HCEC 1CT (cell line): ENCODE results near the gene TENM3.
A peak's percentile ranks its signal among the peaks of the same experiment; 100 is the strongest.
"Not testable (repeated sequence)": the region's sequence is repeated elsewhere in the genome, so short reads cannot be mapped to it uniquely, and the experiment has no call there.

ENCODE experiments used
- DNase-seq: peaks from one replicate; pipeline ENCODE4 v3.0.0-alpha.2; 2017

Gene TENM3

DNA sequence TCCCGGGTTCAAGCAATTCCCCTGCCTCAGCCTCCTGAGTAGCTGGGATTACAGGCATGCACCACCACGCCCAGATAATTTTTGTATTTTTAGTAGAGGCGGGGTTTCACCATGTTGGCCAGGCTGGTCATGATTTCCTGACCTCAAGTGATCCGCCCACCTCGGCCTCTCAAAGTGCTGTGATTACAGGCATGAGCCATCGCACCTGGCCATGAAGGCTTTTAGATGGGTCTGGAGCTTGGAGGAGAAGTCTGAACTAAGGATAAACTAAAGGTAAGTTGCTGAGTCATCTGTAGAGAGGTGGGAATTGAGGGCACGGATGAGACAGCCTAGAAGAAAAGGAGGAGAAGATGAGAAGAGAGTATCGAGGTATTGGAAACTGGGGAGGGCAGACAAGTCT lies at the start of gene TENM3:
TENM3 (plus strand) TSS at position 199 of the 400 bp plus-strand sequence. CDS start 80,619 bp downstream, outside the sequence.
- DNase-seq = not testable (repeated sequence)

DNA sequence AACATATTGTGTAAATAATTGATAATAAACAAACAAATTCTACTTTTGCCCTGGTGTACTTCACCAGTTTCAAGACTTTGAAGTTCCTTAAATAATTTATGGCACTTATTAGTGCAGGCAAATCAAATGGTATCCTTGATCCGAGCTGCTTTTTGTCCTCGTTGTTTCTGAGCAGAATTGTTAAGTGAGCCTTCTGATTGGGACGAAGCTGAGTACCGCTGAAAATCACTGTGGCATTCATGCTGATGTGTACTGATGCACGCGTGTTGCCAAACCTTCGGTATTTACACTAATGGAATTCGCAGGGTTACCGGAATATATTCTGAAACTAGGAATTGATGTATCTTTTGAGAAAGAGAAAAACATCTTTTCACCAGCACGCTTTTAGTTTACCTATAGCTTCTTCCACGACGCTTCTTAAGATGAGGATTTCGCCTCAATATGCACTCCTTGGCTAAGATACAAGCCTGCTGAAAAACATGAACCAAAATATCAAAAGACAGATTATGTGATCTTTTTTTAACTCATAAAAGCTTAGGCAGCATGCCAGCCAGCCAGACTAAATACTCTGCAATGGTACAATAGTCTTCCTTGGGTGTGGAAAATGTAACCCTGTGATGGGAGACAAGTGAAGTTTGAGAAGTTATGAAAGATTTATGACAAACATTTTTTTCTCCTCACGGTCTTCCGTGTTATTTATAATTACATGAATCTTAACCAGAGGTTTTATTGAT lies 48.9 kb upstream of the TENM3 start:
- no peak for DNase-seq

DNA sequence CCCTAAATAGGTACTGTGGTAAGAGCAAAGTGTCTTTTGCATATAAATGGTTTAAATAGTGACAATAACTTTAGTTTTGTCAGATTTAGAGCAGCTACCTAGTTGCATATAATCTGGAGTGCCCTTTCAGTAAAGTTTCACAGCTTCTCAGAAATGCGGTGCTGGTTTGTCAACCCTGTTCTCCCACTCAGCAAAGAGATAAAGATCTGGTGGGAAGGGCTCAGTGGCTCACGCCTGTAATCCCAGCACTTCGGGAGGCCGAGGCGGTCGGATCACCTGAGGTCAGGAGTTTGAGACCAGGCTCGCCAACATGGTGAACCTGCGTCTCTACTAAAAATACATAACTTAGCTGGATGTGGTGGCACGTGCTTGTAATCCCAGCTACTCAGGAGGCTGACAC lies 45.6 kb upstream of the TENM3 start:
- no peak for DNase-seq

DNA sequence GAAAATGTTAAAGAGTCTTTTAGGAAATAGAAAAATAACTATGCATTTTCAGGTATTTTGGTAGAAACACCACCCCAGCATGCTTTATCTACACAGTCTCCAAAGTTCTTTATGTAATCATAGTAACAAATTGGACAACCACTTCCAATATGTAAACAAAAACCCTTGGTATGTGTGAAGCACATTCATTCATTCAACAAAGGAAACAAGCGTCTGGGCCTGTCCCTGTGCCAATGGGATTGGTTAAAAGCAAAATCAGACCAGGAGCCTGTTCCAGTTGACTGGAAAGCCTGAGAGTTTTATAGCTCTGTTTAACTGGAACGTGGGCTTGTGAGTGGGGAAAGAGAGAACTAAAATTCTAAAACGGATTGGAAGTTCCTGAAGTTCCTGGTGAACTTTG lies 41.3 kb upstream of the TENM3 start:
- DNase-seq = no peak

DNA sequence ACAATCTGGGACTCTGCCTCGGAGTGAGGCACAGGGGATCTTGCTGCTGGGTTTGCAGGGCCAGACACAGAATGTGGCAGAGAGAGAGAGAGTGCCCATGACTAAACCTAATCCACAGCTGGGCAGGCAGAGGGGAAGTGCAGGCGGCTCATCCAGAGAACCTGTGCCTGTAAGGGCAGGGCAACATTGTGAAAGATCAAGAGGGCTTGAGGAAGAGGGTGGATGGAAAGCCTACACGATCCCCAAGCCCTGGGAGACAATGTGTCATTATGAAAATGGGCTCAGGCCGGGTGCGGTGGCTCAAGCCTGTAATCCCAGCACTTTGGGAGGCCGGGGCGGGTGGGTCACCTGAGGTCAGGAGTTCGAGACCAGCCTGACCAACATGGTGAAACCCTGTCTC lies 40.6 kb upstream of the TENM3 start:
- DNase-seq = no peak

DNA sequence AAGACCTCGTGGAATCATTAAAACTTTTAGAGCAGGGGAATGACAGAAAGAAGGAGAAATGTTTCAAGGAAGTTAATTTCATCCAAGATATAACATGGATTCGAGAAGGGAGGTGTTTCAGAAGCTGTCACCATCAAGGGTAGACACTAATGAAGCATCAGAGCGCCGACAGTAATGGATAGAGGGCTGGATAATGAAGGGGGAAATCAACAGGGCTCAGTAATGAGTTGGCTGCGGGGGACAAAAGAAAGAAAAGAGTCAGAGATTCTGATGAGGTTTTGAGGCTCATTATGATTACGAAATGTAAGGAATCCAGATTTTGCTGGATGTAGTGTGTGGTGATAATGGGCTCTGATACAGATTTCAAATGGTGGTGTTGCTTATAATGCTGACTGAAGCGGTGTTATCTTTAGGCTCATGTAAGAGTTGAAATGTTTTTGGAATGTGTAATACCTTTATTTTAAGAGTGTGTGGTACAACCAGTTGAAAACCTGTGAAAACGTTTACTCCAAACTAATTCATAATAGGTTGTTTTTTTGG lies 39.3 kb upstream of the TENM3 start:
- DNase-seq = no peak

DNA sequence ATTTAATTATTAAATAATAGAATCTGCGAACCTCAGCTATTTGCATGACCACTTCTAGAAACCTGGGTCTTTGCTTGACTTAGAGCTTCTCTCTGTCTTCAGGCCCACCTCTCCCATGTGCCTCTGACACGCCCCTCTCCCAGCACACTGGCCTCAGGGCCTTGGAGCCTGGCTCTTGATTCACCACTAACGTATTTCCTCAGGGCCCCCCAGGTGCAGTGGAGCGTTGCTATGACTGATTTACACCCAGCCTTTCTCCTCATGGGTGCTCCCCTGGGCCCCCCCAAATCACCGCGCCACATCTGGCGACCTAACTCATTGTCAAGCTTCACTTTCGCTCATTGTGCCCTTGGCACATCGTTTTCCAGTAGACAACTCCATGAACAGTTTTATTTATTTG lies 37.9 kb upstream of the TENM3 start:
- DNase-seq = no peak

DNA sequence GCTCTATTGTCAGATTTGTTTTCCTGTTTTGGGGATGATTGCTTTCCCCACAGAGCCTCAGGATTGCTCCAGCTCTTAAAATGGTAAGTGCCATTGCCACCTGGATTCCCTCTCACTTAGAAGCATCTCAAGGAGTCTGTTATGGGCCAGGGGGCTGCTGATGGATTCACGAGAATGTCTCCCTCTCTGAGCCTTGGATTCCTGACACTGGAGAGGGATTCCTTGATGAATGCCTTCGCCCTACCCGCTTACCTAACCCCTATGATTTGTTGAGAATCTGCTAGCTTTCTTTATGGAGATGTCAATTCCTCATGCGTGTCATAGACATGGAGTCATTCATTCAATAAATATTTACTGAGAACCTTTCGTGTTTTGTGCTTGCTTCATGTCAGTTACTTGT lies 36.9 kb upstream of the TENM3 start:
- DNase-seq = no peak

DNA sequence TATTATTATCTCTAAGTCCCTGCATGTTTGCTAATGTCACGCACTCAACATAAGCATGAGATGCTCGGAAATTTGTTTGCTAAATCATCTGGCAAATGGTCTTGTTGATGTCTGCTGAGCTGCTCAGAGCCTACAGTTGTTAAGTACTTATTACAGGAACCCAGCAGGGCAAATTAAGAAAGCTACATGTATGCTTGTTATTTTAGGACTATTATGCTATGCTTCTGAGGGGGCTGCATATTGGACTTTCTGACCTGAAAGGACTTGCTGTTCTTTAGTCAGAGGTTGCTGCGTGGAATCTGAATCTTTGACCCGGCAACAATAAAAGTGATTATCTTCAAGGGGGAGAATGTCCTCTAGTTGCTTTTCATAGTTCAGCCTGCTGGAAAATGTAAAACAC lies 36.3 kb upstream of the TENM3 start:
- no peak for DNase-seq

DNA sequence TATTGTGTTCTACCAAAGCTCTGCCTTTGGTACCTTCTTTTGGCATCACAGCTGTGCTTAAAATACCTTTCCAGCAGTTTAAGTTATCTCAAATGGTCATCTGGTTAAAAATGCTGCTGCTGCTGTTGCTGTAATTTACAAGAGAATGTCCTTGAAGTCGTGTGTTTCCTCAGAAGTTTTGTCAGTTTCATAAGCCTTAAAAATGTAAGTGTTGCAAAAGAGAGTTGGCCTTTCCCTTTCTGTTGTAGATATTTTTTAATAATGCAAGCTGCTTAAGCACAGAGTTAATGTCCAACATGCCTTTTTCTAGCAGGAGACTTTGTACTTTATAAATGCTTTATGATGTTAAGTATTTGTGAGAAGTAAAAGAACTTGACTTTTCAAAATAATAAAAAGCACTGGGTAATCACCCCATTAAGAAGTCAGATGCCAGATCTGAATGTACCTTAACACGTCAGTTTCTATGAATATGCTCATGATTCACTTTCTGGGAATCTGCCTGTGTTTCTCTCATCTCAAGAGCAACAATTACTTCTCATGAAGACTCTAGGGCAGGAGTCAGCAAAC lies 35.3 kb upstream of the TENM3 start:
- peak; percentile 82 for DNase-seq

DNA sequence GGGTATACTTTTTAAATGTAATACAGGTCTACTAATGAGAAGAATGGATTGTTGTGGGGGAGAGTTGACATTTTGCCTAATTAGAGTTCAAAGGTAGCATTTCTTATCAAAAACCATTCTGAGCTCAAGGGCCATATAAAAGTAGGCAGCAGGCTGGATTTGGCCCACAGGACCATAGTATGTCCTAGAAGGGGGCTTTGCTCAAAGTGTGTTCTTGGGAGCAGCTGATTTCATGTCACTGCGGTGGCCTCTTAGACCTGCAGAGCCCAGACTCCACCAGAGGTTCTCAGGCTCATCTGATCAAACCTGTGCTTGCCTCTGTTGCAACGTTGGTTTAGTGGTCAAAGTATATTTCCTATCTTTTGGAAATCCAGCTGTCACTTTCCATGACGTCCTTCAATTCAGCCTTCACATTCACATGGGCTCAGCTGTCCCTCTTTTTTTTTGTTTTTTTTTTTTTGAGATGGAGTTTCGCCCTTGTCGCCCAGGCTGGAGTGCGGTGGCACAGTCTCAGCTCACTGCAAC lies 34.6 kb upstream of the TENM3 start:
- no peak for DNase-seq

DNA sequence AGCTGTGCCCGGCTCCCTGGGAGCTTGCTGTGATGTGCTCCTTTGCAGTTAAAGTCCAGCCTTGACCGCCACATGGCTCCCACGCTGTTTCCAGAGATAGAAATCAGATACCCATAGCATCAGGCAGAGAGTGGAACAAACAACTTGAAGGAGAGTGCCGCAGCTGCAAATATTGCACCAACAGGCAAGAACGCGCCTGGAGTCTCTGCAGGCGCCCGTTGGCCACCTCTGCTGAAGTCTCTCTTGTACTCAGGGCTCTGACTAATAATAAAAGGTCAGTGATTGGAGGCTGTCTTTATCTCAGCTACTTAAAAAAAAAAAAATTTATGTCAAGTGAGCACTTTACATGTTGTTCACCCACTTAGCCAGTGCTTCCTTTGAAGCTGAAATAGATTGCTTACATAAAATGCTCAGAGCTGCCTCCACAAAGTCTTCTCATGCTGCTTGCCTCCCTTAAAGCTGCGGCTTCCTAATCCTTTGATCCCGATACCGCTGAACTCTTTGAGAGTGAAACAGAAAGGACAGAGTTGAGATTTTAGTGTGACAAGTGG lies 30.9 kb upstream of the TENM3 start:
- DNase-seq = peak; percentile 12

DNA sequence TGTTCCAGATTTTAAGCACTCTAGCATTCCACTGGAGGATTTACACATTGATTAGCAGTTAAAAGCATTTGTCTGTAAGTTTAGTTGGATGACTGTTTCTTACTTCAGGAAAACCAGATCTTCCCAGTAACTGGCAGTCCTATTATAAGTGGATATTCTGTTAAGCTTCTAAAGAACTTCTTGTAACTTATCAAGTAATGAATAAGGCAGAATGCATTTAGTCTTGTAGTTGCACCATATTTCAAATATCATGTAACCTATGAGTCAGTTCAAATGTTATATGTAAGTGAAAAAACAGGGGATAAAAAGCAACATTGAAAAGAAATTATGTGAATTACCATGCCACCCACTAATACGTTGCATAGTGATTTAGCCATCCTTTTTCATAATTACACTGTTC lies 30.2 kb upstream of the TENM3 start:
- DNase-seq = peak; percentile 31

DNA sequence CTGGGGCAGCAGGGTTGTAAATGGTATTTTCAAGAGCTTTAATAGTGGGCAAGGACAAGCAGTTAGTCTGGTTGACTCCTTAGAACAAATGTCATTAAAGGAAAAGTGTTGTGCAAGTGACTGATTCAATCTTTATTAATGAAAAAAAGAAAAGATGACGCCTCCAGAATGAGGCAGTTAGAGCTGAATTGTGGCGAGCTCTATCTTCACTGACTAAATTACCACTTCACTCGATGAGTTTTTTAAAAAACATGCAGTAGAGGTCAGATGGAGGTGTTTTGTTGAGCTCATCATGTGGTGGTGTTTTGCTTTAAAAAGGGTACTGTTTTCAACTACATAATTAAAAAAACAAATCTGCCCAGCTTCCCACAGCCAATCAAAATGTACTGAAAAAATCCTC lies 28.1 kb upstream of the TENM3 start:
- DNase-seq = no peak

DNA sequence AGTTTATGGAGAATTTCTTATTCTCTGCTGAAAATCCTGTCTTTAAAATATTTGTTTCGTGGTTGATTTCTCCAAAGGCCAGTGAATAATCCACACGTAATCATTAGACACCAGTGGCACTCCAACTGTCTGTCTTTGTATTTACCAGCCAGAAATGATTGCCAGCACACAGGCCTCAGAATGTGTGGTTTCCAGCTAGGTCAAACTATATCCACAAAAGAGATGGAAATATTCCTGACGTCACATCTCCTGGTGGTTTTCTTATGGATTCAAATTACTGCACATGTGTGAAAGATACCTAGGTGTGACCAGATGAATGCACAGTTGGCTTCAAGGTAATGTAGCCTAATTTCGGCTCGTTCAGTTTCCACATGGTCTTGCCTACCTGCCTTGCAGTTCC lies 27.2 kb upstream of the TENM3 start:
- no peak for DNase-seq

DNA sequence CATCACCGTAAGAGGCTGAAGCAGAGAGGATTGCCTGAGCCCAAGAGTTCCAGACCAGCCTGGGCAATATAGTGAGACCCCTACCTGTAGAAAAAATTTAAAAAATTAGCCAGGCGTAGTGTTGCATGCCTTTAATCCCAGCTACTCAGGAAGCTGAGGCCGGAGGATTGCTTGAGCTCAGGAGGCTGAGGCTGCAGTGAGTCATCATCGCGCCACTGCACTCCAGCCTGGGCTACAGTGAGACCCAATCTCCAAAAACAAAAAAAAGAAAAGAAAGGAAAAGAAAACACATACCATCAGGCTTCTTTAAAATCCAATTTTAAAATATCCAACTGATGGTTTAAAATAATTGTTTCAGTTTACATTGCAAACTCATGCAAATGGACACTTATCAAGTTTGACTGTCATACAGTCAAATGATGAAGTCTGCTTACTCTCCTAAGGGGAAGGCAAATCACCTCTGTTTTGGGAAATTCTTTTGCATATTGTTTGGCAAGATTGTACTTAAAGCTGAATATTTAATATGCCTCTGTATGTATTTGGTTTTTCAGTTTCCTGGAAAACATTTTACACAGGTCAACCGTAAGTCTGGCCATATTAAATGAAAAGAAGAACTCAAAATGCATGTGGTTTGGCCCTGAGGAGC lies 23.7 kb upstream of the TENM3 start:
- DNase-seq = no peak

DNA sequence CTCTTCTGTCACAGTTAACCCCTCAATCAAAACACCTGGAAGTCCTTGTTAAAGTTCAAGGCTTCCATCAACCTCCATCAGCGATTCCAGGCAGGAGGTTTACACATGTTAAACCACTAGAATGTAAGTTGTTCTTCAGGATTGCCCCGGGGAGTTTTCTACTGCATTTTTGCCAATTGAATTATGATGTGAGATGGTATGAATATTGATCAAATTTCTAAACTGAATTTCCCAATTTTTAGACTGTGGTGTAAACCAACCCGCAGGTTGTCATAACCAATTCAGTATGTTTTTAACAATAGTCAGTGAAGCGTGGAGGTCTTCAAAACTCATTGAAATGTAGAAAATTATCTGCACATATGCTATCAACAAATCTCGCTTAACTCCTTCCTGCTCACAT lies 21.2 kb upstream of the TENM3 start:
- no peak for DNase-seq

DNA sequence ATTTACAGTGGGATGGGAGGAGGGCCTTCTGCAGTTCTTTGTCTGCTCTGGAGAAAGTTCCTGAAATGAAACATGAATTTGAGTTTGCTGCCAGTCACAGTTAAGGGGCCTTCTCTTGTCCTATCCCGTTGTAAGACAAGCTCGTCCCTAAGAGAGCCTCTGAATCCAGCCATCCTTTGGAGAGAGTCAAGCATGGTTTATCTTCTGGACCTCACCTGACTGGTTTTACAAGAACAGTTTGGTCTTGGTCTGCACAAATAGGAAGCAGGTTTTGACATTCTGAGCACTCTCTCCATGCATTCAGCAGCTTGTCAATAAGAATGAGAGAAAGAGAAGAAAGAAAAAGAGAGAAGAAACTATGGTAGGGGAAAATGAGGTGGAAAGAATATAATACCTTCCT lies 20.4 kb upstream of the TENM3 start:
- DNase-seq = no peak

DNA sequence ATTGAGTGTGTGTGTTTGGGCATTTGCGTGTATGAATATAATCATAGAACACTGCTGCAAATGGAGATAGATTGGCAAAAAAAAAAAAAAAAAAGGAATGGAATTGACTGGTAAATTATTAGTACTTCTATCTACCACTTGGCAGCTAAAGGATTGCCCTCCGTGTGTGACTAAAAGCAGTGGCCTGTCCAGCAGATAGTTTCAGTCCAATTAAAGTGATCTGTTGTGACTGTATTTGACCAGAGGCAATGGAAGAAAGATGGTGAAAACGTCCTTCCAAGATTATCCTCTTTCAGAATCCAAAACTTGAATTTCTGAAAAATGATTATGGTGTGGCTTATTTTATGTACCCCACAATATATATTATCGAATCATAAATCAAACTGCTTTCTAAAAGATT lies 19.5 kb upstream of the TENM3 start:
- DNase-seq = no peak

DNA sequence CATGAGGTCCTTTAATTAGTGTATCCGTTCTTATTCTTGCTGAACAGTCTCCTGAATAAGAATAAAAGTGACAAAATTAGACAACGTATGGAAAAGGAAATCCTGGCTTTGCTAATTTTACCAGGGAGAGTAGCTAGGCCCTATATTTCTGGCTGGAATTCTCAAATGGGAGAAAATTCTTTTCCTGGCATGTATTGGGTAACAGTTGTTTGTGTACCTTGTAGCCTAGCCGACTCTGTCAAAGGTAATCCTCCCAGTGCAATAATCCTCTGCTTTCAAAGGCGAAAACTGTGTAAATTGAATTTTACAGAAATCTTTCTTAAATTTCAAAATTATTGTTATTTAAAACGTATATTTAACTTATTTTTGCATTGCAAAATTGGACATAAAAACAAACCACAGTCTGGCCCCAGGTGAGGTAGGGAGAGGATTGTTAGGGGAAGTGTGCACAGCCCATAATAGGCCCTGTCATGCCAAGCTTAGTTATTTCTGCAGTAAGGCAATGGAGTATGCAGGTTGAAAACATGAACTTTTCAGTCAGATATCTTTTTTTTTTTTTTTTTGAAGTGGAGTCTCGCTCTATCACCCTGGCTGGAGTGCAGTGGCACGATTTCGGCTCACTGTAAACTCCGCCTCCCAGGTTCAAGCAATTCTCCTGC lies 18.9 kb upstream of the TENM3 start:
- DNase-seq = no peak

DNA sequence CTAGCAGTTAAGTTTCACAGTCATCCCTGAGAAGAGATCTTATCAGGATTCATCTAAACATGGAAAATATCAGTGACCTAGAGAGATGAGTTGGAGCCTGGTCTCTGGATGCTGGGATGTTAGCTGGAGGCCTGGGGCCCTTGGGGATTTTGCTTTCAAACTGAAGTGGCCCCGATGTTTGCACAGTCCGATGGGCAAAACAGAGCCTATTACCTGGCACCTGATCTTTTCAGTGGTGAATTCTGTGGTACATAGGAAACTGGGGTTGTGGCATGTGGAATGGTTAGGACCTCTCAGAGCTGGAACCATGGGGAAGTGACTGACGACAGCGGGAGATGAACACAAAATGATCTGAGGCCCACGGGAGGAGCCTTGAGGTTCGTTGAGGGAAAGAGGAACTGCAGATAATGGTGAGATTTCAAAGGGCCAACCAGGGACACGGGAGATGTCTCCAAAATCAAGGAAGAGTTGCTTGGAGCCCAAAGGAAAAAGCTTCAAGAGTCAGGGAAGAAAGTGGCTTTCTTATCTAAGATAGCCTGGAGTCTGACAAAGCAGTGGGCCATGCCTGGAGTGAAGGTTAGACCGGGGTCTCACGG lies 17.8 kb upstream of the TENM3 start:
- no peak for DNase-seq

DNA sequence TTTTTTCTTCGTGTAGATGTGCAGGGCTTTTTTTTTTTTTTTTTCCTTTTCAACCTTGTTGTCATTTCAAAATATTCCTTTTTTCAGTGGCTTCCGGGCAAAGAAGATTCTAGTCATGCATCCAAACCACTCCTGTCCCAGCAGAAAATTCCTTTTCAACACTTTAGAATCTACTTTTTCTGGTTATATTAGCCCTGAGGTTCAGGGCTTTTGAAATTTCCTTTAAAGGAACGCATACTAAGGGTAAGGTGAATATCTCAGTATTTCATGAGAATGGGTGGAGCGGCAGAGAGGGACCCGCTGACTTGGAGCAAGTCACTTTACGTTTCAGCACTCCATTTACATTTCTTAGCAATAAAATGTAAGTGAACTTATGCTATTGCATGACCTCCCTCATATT lies 15.6 kb upstream of the TENM3 start:
- no peak for DNase-seq
